Body of pancreas (tissue), 4 donors: Measurements from ENCODE around the gene TEX51.

Source experiments
- POLR2A ChIP-seq, 3 donors: fragments of 450-650 bp; IDR thresholded peaks; one replicate each; pipeline ENCODE4 v1.6.1; 2016; ENCODE audit warnings: antibody characterized with exemption in 3 of 3, mild to moderate bottlenecking in 2 of 3
- TF ChIP-seq, protein P1 (sequence below), 7 experiments: fragments of 450-650 bp in 4 of 7; fragments of 200-600 bp in 3 of 7; sonication (generic) in 3 of 7; IDR thresholded peaks; one replicate each; pipeline ENCODE4 v1.5.1; 2016 to 2019; ENCODE audit warnings: antibody characterized with exemption in 7 of 7

DNA sequence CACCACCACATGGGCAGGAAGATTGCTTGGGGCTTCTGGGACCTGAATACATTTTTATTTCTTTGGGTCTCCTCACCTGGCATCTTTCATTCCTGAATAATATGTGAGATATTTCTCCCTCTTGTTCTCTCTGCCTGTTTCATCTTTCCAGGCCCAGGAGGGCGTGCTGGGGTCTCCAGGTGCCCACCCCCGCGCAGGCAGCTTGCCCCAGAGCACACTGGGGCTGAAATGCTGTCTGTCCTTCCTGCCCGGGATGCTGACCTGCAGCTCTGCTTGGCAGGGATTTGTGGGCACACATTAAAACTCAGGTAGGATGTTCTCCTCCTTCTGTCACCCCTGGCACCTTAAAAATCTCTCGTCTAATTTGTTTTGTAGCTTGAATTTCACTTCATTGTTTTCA lies 39.7 kb upstream of the TEX51 start:
- TF ChIP-seq, protein P1, sequence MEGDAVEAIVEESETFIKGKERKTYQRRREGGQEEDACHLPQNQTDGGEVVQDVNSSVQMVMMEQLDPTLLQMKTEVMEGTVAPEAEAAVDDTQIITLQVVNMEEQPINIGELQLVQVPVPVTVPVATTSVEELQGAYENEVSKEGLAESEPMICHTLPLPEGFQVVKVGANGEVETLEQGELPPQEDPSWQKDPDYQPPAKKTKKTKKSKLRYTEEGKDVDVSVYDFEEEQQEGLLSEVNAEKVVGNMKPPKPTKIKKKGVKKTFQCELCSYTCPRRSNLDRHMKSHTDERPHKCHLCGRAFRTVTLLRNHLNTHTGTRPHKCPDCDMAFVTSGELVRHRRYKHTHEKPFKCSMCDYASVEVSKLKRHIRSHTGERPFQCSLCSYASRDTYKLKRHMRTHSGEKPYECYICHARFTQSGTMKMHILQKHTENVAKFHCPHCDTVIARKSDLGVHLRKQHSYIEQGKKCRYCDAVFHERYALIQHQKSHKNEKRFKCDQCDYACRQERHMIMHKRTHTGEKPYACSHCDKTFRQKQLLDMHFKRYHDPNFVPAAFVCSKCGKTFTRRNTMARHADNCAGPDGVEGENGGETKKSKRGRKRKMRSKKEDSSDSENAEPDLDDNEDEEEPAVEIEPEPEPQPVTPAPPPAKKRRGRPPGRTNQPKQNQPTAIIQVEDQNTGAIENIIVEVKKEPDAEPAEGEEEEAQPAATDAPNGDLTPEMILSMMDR (IDR thresholded peaks at IDR 0.05) = no peak
- no peak for TF ChIP-seq POLR2A (IDR thresholded peaks at IDR 0.05)
